Caco-2 (cell line): ENCODE data around the gene ZNF141. TPM values are rescaled to one million over a fixed set of nuclear protein-coding genes. Genes with fewer than 3 reads are reported as not detected.
A peak's percentile ranks its signal among the peaks of the same experiment; 100 is the strongest.

Experiments used
- BruUV-seq: library from RNA; stranded (reverse); fragments of 400-500 nt; replicated peaks from 2 replicates; lab custom pipeline; 2021; lab: Mats Ljungman, UMichigan
- CTCF ChIA-PET: fragments of 300-600 bp; sonication (Branson Sonifier 250); formaldehyde crosslinking; loops from one replicate; lab custom pipeline; 2022; ENCODE audit warnings: antibody characterized with exemption; lab: Charles Lee
- POLR2A ChIA-PET: fragments of 300-600 bp; sonication (Branson Sonifier 250); formaldehyde crosslinking; loops from one replicate; lab custom pipeline; 2022; ENCODE audit warnings: antibody characterized with exemption; lab: Charles Lee
- DNase-seq, 2 experiments: peaks; one replicate each; pipeline versions ENCODE4 v3.0.0 to v3.0.0-alpha.2; 2020 to 2022
- H3K27me3 ChIP-seq: replicated peaks from 2 replicates; pipeline ENCODE4 v1.6.0; 2011; ENCODE audit warnings: low read length; ENCODE audit not compliant: control insufficient read depth, insufficient read depth
- H3K36me3 ChIP-seq: 2 replicates; pipeline ENCODE4 v1.5.1; 2011; ENCODE audit warnings: low read length; ENCODE audit not compliant: control insufficient read depth, insufficient read depth
- H3K4me1 ChIP-seq: fragments of 250-450 bp; sonication (Bioruptor Pico); 2 replicates; pipeline ENCODE4 v1.5.1; 2020; ENCODE audit warnings: mild to moderate bottlenecking
- H3K4me3 ChIP-seq: 2 replicates; pipeline ENCODE4 v1.5.1; 2011; ENCODE audit warnings: low read depth, mild to moderate bottlenecking, control low read depth, low read length
- H3K9me3 ChIP-seq: fragments of 250-450 bp; sonication (Bioruptor Pico); 2 replicates; pipeline ENCODE4 v1.5.1; 2020; ENCODE audit warnings: mild to moderate bottlenecking, moderate library complexity
- H3K27ac Mint-ChIP-seq: one replicate; pipeline ENCODE4 v1.8.0; 2022; ENCODE audit warnings: mixed read lengths; ENCODE audit not compliant: unreplicated experiment
- H3K27me3 Mint-ChIP-seq: one replicate; pipeline ENCODE4 v1.8.0; 2022; ENCODE audit warnings: mixed read lengths; ENCODE audit not compliant: insufficient read depth, unreplicated experiment
- H3K36me3 Mint-ChIP-seq: one replicate; pipeline ENCODE4 v1.8.0; 2022; ENCODE audit warnings: mild to moderate bottlenecking, mixed read lengths; ENCODE audit not compliant: insufficient read depth, unreplicated experiment
- H3K4me1 Mint-ChIP-seq: one replicate; pipeline ENCODE4 v1.8.0; 2022; ENCODE audit warnings: low read depth, mixed read lengths; ENCODE audit not compliant: unreplicated experiment
- H3K4me3 Mint-ChIP-seq: one replicate; pipeline ENCODE4 v1.8.0; 2022; ENCODE audit warnings: mild to moderate bottlenecking, moderate library complexity, mixed read lengths; ENCODE audit not compliant: unreplicated experiment
- H3K9me3 Mint-ChIP-seq: one replicate; pipeline ENCODE4 v1.8.0; 2022; ENCODE audit warnings: mixed read lengths; ENCODE audit not compliant: unreplicated experiment
- intact Hi-C: fragments of 100-400 bp; cut with micrococcal nuclease; formaldehyde crosslinking; loops from one replicate; pipeline ENCODE4 v1.10.0; 2022; ENCODE audit not compliant: unreplicated experiment
- total RNA-seq: library from RNA; stranded (reverse); gene quantifications from 2 replicates; pipeline ENCODE4 v1.2.3, GENCODE V29; 2022
- TF ChIP-seq, protein P1 (sequence below), 2 experiments: fragments of 200-600 bp in 1 of 2; IDR thresholded peaks; 1 replicate in 1 of 2; 2 replicates in 1 of 2; pipeline versions ENCODE4 v1.5.1 to v1.8.0; 2011 to 2022; ENCODE audit warnings: antibody characterized with exemption in 1 of 2, control low read depth in 1 of 2, inconsistent platforms in 1 of 2, low read depth in 1 of 2, low read length in 1 of 2, mild to moderate bottlenecking in 1 of 2, moderate library complexity in 1 of 2; ENCODE audit not compliant: insufficient read depth in 1 of 2, severe bottlenecking in 1 of 2, unreplicated experiment in 1 of 2

Gene ZNF141
- total RNA-seq, 1 experiment from 2014 or later: 32.5 TPM

DNA sequence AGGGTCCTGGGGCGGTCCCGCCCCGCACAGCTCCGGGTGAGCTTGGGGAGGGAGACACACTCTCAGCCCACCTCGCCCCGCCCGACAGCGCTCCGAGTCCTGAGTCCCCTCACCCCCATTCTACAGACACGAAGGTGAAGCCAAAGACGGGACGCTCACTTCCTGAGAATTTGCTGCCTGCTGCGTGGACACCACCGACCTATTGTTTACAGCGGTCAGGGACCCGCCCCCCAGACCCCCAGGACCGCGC is 796 bp upstream of the ZNF141 start:
- ChIA-PET POLR2A (no interaction called here), CTCF (no interaction called here)
- intact Hi-C loops: loop anchor here (1.0 to 10.0 kb wide), 2 partner anchors 138 to 213 kb away; partner anchors contain the start of gene ZNF718
- DNase-seq: peak; percentile 39 to 47
- H3K36me3 Mint-ChIP-seq: peaks cover 47% of the 10 kb centered on the region
- H3K4me3 Mint-ChIP-seq: peak overlapping the region; percentile 84
- TF ChIP-seq, protein P1, sequence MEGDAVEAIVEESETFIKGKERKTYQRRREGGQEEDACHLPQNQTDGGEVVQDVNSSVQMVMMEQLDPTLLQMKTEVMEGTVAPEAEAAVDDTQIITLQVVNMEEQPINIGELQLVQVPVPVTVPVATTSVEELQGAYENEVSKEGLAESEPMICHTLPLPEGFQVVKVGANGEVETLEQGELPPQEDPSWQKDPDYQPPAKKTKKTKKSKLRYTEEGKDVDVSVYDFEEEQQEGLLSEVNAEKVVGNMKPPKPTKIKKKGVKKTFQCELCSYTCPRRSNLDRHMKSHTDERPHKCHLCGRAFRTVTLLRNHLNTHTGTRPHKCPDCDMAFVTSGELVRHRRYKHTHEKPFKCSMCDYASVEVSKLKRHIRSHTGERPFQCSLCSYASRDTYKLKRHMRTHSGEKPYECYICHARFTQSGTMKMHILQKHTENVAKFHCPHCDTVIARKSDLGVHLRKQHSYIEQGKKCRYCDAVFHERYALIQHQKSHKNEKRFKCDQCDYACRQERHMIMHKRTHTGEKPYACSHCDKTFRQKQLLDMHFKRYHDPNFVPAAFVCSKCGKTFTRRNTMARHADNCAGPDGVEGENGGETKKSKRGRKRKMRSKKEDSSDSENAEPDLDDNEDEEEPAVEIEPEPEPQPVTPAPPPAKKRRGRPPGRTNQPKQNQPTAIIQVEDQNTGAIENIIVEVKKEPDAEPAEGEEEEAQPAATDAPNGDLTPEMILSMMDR (IDR thresholded peaks at IDR 0.05; ENCODE audit: insufficient read depth in 1 of 2, low read depth in 1 of 2, low read length in 1 of 2, severe bottlenecking in 1 of 2, unreplicated experiment in 1 of 2): no peak
- peaks cover 9% of the 10 kb centered on the region for H3K9me3 Mint-ChIP-seq
- peak overlapping the region; percentile 96 for H3K27ac Mint-ChIP-seq
- H3K4me3 ChIP-seq: peak overlapping the region; percentile 97
- 0 out of 2 replicates have a peak, but pooled peaks cover 14% of the 10 kb centered on the region for H3K9me3 ChIP-seq
- H3K36me3 ChIP-seq: peaks cover 4% of the 10 kb centered on the region
- no peaks in the 10 kb centered on the region for H3K27me3 Mint-ChIP-seq
- H3K27me3 ChIP-seq: no peaks in the 10 kb centered on the region
- H3K4me1 Mint-ChIP-seq: no peaks in the 10 kb centered on the region
- H3K4me1 ChIP-seq: 0 out of 2 replicates have a peak, but pooled peaks cover 4% of the 10 kb centered on the region
- BruUV-seq: no TSS peak

DNA sequence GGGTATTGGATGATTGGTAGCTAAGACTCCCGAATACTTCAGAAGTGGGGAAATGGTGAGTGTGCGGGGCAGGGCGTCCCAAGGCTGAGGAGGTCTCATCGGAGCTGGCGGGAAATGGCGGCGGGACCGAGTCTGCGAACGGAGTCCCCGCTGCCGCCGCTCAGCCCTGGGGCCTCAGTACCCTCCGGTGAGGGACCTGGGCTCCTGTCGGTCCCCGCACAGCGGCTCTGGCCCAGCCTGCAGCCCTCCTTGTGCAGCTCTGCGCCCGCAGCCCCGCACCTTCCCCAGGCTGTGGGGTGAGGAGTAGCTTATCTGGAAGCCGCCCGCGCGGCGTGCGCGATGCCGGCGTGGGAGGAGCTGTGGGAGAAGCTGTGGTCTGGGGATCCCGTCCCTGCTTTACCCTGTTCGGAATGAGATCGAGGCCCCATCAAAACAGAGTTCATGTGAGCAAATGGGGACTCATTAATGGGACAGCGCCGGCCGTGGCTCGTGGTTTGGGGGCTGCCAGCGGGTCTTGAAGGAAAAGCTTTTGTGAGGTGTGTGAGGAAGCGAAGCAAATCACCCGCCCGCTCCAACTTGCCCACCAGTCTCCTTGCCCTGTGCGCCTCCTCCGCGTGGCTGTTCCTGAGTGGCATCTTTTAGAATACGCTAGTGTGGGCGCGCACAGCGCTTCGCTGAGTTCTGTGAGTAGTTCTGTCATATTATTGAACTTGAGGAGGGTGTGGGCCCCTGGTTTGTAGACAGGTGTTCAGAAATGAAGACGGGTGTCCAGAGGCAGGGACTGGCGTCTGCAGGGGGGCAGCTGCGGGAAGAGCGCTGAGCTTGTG is 531 bp downstream of the ZNF141 start:
- Mint-ChIP-seq H3K9me3 (peaks cover 9% of the 10 kb centered on the region), H3K4me3 (peak overlapping the region; percentile 84), H3K27me3 (no peaks in the 10 kb centered on the region), H3K4me1 (no peaks in the 10 kb centered on the region), H3K36me3 (peaks cover 60% of the 10 kb centered on the region), H3K27ac (peak overlapping the region; percentile 96)
- Histone ChIP-seq H3K4me1 (0 out of 2 replicates have a peak, but pooled peaks cover 4% of the 10 kb centered on the region), H3K4me3 (peak overlapping the region; percentile 97), H3K36me3 (peaks cover 4% of the 10 kb centered on the region), H3K27me3 (no peaks in the 10 kb centered on the region), H3K9me3 (0 out of 2 replicates have a peak, but pooled peaks cover 14% of the 10 kb centered on the region)
- no TSS peak for BruUV-seq
- DNase-seq: peak in 1 of 2 experiments; percentile 54
- CTCF ChIA-PET: no interaction called here
- POLR2A ChIA-PET: interaction anchor here (0.6 to 0.7 kb wide), 4 partner anchors 143 to 493 kb away, joined by 3 to 7 read pairs (median 3); partner anchors contain the start of gene ZNF718
- TF ChIP-seq, protein P1 (IDR thresholded peaks at IDR 0.05; ENCODE audit: insufficient read depth in 1 of 2, low read depth in 1 of 2, low read length in 1 of 2, severe bottlenecking in 1 of 2, unreplicated experiment in 1 of 2): no peak
- intact Hi-C loops: loop anchor here (1.0 to 10.0 kb wide), 2 partner anchors 137 to 214 kb away; partner anchors contain the start of gene ZNF718

DNA sequence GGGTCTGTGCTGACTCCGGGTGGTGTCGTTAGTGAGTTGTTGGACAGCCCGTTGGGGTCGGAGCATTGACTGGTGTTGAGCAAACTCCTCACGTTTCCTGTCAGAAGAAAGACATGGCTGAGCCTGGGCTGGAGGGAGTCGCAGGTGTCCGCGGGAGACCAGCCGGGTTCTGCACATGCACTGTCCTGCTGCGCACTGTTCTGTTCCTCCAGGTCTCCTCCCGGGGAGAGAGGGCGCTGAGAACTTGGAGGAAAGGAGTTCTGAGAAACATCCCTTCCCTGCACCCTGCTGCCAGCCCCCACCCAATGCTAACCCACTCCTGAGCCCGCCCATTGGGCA is 1.1 kb downstream of the ZNF141 start:
- peak overlapping the region; percentile 97 for H3K4me3 ChIP-seq
- peaks cover 9% of the 10 kb centered on the region for H3K9me3 Mint-ChIP-seq
- CTCF ChIA-PET: no interaction called here

More for the DNA sequence above, 1.1 kb downstream of the ZNF141 start:
- Mint-ChIP-seq H3K4me1 (no peaks in the 10 kb centered on the region), H3K36me3 (peaks cover 64% of the 10 kb centered on the region), H3K27me3 (no peaks in the 10 kb centered on the region), H3K27ac (peak overlapping the region; percentile 96), H3K4me3 (peak overlapping the region; percentile 84)
- H3K4me1 ChIP-seq: 0 out of 2 replicates have a peak, but pooled peaks cover 4% of the 10 kb centered on the region
- DNase-seq: no peak
- peaks cover 4% of the 10 kb centered on the region for H3K36me3 ChIP-seq
- TF ChIP-seq, protein P1 (IDR thresholded peaks at IDR 0.05; ENCODE audit: insufficient read depth in 1 of 2, low read depth in 1 of 2, low read length in 1 of 2, severe bottlenecking in 1 of 2, unreplicated experiment in 1 of 2): no peak
- BruUV-seq: TSS peak; percentile 21
- POLR2A ChIA-PET: no interaction called here
- no peaks in the 10 kb centered on the region for H3K27me3 ChIP-seq
- H3K9me3 ChIP-seq: 0 out of 2 replicates have a peak, but pooled peaks cover 14% of the 10 kb centered on the region
- intact Hi-C loops: loop anchor here (10.0 kb wide), 1 partner anchor 136 kb away; no protein-coding TSS in a partner anchor
